ENCODE results near the gene ZNF354B.

DNA sequence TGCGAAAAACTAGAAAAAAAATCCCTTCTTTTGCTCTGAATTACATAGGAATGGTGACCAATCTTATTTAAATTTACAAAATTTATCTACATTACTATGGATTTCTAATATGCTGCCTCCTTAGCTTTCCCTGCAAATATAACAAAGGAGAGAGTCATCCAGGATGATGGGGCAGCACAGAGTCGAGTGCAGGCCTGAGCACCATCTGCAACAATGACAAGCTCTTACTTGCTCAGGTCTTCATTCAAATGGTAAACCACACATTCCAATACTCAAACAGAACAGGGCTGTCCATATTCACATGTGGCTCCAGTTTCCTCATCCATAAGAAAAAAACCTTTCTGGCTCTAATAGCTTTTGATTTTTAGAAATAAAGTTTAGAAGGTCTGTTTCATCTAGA, 33.5 kb upstream of the ZNF354B start:
- TF ChIP-seq CTCF (IDR thresholded peaks at IDR 0.05 in 2 of 3, conservative IDR thresholded peaks at IDR 0.05 in 1 of 3; ENCODE audit: borderline replicate concordance in 1 of 3, insufficient read depth in 1 of 3, low read depth in 2 of 3, low read length in 2 of 3) (no peak), EZH2 (IDR thresholded peaks at IDR 0.05) (no peak), YY1 (IDR thresholded peaks at IDR 0.05; ENCODE audit: extremely low read depth, insufficient replicate concordance, low read depth, low read length) (no peak), POLR2A (IDR thresholded peaks at IDR 0.05; ENCODE audit: borderline replicate concordance, extremely low read depth, insufficient read depth, insufficient read length) (no peak), SIN3A (IDR thresholded peaks at IDR 0.05; ENCODE audit: low read depth) (no peak), POLR2AphosphoS5 (IDR thresholded peaks at IDR 0.05; ENCODE audit: low read depth, low read length) (no peak)
